Activated CD4-positive, alpha-beta T cell treated with anti-CD3 and anti-CD28 coated beads, Interleukin-2, amount 50 U/mL, for 48 hours (primary cell): ENCODE measurements around the gene UGT2A2.
"Not testable (repeated sequence)": the region's sequence is repeated elsewhere in the genome, so short reads cannot be mapped to it uniquely, and the experiment has no call there.

Experiments
- DNase-seq, 2 experiments: peaks; one replicate each; pipeline ENCODE4 v3.0.0-alpha.2; 2020

The UGT2A2 gene

GRCh38 chr4:69639542-69639941 lies at the start of gene UGT2A2:
TSS of gene UGT2A2 (minus strand) at chr4:69639642. CDS start at chr4:69639640, 2 bp downstream.
- no peak for DNase-seq

- DNase-seq, result no peak
Measured at GRCh38 chr4:69684804-69685203, 45.4 kb upstream of the UGT2A2 start.

GRCh38 chr4:69668680-69669079 lies 29.2 kb upstream of the UGT2A2 start:
- DNase-seq, result no peak

- not testable (repeated sequence) for DNase-seq
Measured at GRCh38 chr4:69664009-69664408, 24.6 kb upstream of the UGT2A2 start.

DNA sequence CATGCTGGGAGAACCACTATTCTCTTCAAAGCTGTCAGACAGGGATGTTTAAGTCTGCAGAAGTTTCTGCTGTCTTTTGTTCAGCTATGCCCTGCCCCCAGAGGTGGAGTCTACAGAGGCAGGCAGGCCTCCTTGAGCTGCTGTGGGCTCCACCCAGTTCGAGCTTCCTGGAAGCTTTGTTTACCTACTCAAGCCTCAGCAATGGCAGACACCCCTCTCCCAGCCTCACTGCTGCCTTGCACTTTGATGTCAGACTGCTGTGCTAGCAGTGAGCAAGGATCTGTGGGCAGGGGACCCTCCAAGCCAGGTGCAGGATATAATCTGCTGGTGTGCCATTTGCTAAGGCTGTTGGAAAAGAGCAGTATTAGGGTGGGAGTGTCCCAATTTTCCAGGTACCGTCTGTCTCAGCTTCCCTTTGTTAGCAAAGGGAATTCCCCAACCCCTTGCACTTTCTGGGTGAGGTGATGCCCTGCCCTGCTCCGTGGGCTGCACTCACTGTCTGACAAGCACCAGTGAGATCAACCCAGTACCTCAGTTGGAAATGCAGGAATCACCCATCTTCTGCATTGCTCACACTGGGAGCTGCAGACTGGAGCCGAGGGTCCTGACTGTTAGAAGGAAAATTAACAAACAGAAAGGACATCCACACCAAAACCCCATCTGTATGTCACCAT lies 21.8 kb upstream of the UGT2A2 start:
- DNase-seq, result peak in 1 of 2 experiments; percentile 5

- DNase-seq, result no peak
Measured at GRCh38 chr4:69658133-69658532, 18.7 kb upstream of the UGT2A2 start.

DNA sequence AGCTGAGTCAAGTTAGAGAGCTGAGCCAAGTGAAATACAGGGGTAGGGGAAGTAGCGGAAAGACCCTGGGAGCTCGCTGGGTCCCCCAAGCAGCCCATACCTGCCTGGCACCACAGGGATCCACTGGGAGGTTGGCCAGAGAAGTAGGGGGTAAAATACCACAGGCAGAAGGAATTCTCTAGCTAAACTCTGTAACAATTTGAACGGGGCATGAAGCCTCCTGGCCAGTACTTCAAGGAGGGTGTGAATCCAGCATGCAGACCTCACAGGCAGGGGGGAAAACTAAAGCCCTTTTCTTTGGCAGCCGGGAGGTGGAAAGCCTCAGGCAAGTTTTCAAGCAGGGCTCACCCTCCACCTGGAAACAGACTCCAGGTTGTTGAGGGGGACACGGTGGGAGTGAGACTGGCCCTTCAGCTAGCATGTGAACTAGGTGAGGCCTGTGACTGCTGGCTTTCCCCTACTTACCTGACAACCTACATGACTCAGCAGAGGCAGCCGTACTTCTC lies 17.3 kb upstream of the UGT2A2 start:
- DNase-seq, result no peak

DNA sequence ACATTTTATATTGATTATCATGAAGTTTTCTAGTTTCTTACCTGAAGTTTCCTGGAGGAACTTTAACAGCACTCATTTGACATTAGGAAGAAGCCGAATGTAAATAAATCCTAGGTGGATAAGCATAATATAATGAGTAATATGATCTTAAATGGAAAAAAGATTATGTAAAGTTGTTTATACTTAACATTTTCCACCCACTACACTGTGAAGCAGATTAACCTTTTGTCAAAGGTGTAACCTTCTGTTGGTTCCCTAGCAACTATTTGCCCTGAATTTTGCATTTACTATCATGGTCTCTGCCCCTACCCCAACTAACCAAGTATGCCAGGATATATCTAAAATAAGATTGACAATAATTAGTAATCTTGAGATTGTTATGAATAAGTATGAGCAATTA lies 13.7 kb upstream of the UGT2A2 start, which contains the start of gene UGT2A1:
Gene UGT2A1 (minus strand): TSS at position 101 of the 400 bp plus-strand sequence. CDS start 5,603 bp downstream, outside the sequence.
- no peak for DNase-seq

GRCh38 chr4:69650872-69651271 lies 11.4 kb upstream of the UGT2A2 start:
- DNase-seq, result no peak

GRCh38 chr4:69649629-69650028 lies 10.2 kb upstream of the UGT2A2 start:
- DNase-seq, result no peak

DNA sequence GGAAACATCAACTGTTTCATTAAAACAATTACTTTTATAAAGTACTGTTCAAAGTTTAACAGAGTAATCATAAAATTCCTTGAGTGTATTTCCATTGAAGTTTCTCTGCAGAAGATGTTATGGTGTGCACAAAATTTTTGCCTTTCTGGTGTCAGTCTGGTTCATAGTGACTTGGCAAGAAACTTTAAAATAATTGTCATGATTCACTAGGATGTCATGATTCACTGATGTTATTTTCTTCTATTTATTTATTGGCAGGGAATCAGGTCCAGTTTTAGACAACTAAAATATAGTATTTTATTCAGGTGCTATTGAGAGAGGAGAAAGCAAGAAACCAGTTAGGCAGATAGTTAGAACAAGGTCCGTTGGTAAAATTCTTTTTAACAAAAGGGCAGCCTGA lies 9.8 kb upstream of the UGT2A2 start:
- DNase-seq, result no peak

DNA sequence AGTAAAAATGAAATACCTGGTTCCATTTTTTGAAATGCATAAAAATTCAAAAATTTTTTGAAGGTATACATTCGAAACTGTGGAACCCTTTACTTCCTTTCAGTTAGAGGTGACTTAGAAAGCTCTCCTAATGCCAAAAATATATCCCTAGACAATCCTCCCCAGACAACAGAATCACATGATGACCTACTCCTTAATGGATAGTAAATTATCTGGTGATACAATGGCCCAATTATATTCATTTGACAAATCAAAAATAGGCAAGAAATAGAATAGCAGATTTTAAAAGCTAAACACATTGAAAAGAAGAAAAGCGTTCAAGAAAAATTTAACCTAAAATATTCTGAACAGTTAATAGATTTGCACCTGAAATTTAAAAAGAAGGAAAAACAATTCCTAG lies 3.5 kb upstream of the UGT2A2 start:
- DNase-seq, result no peak

- DNase-seq, result no peak
Measured at GRCh38 chr4:69640289-69640688, 847 bp upstream of the UGT2A2 start.

GRCh38 chr4:69617083-69617694 lies 22.3 kb downstream of the UGT2A2 start:
- no peak for DNase-seq

DNA sequence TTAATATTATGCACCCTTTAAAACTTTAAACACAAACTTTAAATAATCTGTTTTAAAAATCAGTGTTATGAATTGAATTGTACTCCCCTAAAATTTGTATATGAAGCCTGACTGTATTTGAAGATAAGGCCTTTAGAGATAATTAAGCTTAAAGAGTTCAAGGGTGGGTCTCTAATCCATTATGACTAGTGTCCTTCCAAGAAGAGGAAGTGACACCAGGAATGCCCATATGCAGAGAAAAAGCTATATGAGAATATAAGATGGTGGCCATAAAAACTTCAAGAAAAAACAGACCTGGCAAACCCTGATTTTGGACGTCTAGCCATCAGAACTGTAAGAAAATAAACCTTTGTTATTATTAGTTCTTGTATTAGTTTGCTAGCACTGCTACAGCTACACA lies 29.0 kb downstream of the UGT2A2 start:
- no peak for DNase-seq

DNA sequence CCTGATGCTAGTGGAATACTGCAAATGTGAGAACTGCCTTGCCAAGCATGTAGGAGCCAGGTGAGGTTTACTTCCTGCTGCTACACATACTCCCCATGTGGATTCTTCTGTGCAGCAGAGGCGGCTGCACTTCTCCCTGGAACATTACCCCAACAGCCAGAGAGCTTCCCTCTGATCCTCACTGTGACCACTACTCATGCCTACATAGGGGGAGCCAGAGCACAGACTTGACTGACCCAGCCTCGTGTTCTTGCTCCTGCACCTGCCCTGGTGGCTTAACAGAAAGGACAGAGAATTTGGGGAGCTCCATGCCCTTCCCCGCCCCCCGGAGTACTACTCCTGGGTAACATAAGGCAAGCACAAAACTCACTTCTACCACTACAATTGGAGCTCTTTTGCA lies 38.4 kb downstream of the UGT2A2 start:
- no peak for DNase-seq

DNA sequence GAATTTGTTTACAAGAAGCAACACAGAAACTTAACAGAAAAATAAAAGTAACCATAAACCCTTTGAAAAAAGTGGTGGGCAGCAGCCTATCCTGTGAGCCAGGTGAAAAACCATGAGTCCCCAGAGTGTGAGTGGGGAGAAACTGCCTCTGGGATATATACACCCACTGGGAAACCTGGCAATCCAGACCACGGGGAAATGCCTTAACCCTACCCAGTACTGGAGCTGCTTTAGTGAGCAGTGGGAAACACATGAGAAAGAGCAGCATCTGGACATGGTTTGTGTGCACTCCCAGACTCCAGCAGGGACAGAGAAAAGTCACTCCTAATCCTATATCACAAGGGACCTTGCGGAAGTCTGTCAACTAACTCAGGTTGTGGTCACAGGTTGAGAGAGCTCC lies 39.4 kb downstream of the UGT2A2 start:
- no peak for DNase-seq

DNA sequence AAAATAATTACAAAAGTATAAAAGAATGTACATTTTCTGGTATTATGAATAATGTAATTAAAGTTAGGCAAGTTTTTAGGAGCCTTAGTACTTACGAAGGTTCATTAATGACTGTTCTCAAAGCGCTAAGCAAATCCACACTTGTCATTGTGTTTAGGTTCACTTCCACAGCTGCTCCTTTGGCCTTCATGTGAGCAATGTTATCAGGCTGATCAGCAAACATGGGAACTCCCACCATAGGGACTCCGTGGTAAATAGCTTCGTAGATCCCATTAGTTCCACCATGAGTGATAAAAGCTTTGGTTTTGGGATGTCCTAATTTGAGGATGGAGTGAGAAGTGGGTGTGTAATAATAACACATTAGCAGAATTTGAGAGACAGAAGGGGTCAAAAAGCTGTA lies 45.1 kb downstream of the UGT2A2 start:
- no peak for DNase-seq

DNA sequence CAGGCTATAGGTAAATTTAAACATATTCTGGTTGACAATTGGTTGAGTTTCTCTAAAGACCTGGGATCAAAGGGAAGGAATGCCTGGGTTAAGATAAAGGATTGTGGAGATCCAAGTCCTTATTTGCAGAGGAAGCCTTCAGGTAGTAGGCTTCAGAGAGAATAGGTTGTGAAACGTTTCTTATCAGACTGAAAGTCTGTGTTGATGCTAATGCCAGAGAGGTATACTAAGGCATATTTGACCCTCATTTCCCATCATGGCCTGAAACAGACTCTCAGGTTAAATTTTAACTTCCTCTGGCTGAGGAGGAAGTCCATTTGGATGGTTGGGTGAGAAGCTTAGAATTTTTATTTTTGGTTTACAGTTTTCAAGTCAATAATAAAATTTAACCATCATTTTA lies 48.1 kb downstream of the UGT2A2 start:
- DNase-seq, result no peak

GRCh38 chr4:69589884-69590283 lies 49.6 kb downstream of the UGT2A2 start:
- DNase-seq, result no peak

- no peak for DNase-seq
Measured at GRCh38 chr4:69584135-69584534, 55.3 kb downstream of the UGT2A2 start.

- no peak for DNase-seq
Measured at GRCh38 chr4:69583543-69583942, 55.9 kb downstream of the UGT2A2 start.

DNA sequence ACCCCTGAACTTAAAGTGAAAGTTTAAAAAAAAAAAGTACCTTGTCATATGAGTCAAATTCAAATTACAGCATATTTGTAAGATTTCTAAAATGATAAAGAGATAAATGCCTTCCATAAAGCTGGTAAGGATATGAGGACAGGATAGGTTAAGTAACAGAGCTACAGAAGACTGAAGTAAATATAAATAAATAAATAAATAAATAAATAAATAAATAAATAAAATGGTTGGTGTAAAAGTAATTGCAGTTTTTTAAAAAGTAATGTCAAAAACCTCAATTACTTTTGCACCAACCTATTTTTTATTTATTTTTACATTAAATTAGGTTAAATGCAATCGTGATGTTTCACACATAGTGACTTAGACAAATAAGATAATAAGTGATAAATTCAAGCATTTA lies 62.2 kb downstream of the UGT2A2 start:
- no peak for DNase-seq

DNA sequence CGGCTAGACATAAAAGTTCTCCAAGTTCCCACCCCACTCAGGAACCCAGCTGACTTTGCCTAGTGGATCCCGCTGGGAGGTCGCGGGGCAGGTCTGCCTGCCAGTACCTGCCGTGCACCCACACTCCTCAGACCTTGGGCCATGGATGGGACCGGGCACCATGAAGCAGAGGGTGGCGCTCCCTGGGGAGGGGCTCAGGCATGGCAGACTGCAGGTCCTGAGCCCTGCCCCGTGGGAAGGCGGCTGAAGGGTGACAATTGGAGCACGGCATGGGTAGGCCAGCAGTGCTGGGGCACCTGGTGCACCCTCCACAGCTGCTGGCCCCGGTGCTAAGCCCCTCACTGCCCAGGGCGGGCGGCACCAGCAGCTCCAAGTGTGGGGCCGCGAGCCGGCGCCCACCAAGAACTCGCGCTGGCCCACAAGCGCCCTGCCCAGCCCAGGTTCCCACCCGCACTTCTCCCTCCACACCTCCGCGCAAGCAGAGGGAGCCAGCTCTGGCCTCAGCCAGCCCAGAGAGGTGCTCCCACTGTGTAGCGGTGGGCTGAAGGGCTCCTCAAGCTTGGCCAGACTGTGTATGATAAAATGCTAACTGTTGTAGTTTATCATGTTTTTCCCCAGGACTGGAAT lies 63.1 kb downstream of the UGT2A2 start:
- no peak for DNase-seq
